Thoracic aorta (tissue), 2 donors: ENCODE results near the gene PLEKHG3. TPM values are rescaled to one million over a fixed set of nuclear protein-coding genes. Genes with fewer than 3 reads are reported as not detected.

ENCODE experiments used
- ATAC-seq: fragments of 150-250 bp; one replicate; pipeline ENCODE4 v1.8.0; 2017; ENCODE audit warnings: low read depth; ENCODE audit not compliant: insufficient number of reproducible peaks, low FRiP score
- DNase-seq: peaks from one replicate; pipeline ENCODE4 v3.0.0-alpha.2; 2020; ENCODE audit warnings: low spot score
- H3K27ac ChIP-seq, 2 donors: fragments of 200-600 bp; sonication (generic); 1 replicate in 1 of 2; 2 replicates in 1 of 2; pipeline ENCODE4 v1.5.1; 2016; ENCODE audit warnings: mild to moderate bottlenecking in 2 of 2, moderate library complexity in 2 of 2
- H3K27me3 ChIP-seq: fragments of 200-600 bp; sonication (generic); replicated peaks from 2 replicates; pipeline ENCODE4 v1.6.0; 2016; ENCODE audit warnings: mild to moderate bottlenecking; ENCODE audit not compliant: insufficient read depth
- H3K36me3 ChIP-seq: fragments of 200-600 bp; sonication (generic); one replicate; pipeline ENCODE4 v1.5.1; 2016
- H3K4me1 ChIP-seq, 2 donors: fragments of 200-600 bp; sonication (generic); 1 replicate in 1 of 2; 2 replicates in 1 of 2; pipeline versions ENCODE4 v1.5.1 to v1.6.0; 2016; ENCODE audit warnings: low read depth in 2 of 2, mild to moderate bottlenecking in 1 of 2; ENCODE audit not compliant: control insufficient read depth in 1 of 2
- H3K4me3 ChIP-seq: fragments of 200-600 bp; sonication (generic); 2 replicates; pipeline ENCODE4 v1.5.1; 2016; ENCODE audit warnings: mild to moderate bottlenecking
- H3K9me3 ChIP-seq: fragments of 200-600 bp; sonication (generic); 2 replicates; pipeline ENCODE4 v1.5.1; 2016
- total RNA-seq, 2 donors: library from RNA; depleted of rRNA; stranded (reverse); fragments of >200 nt; gene quantifications; one replicate each; pipeline versions ENCODE4 v1.1.0 to v1.2.3, GENCODE V29; 2016
- TF ChIP-seq, protein P1 (sequence below): fragments of 200-600 bp; sonication (generic); IDR thresholded peaks from one replicate; pipeline ENCODE4 v1.5.1; 2019; ENCODE audit warnings: antibody characterized with exemption

The PLEKHG3 gene
- total RNA-seq, 2 donors from 2014 or later: 63.2 to 71.5 TPM

DNA sequence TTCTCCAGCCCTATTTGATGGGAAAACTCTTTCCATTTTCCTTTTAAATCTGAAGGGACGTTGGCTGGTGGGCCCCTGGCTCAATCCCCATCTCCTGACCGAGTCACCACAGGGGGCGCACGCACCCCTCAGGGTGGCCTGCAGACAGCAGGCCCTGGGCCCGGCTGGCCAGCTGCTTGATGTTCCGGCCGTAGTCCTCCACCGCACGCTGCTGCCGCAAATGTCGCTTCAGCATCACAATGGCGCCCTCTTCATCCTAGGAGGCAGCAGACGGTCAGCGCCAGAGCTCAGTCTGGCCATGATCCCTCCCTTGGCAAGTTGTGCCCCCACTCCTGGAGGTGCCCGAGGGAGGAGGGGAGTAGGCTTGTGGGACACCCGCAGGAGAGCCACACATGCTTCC, 70.0 kb downstream of the PLEKHG3 start:
- Histone ChIP-seq H3K4me3 (no peak overlapping the region), H3K27me3 (no peaks in the 10 kb centered on the region), H3K9me3 (no peaks in the 10 kb centered on the region), H3K4me1 (no peaks in the 10 kb centered on the region), H3K27ac (no peak overlapping the region), H3K36me3 (no peaks in the 10 kb centered on the region)
- no peak for ATAC-seq
- TF ChIP-seq, protein P1, sequence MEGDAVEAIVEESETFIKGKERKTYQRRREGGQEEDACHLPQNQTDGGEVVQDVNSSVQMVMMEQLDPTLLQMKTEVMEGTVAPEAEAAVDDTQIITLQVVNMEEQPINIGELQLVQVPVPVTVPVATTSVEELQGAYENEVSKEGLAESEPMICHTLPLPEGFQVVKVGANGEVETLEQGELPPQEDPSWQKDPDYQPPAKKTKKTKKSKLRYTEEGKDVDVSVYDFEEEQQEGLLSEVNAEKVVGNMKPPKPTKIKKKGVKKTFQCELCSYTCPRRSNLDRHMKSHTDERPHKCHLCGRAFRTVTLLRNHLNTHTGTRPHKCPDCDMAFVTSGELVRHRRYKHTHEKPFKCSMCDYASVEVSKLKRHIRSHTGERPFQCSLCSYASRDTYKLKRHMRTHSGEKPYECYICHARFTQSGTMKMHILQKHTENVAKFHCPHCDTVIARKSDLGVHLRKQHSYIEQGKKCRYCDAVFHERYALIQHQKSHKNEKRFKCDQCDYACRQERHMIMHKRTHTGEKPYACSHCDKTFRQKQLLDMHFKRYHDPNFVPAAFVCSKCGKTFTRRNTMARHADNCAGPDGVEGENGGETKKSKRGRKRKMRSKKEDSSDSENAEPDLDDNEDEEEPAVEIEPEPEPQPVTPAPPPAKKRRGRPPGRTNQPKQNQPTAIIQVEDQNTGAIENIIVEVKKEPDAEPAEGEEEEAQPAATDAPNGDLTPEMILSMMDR: no peak
- DNase-seq: no peak

DNA sequence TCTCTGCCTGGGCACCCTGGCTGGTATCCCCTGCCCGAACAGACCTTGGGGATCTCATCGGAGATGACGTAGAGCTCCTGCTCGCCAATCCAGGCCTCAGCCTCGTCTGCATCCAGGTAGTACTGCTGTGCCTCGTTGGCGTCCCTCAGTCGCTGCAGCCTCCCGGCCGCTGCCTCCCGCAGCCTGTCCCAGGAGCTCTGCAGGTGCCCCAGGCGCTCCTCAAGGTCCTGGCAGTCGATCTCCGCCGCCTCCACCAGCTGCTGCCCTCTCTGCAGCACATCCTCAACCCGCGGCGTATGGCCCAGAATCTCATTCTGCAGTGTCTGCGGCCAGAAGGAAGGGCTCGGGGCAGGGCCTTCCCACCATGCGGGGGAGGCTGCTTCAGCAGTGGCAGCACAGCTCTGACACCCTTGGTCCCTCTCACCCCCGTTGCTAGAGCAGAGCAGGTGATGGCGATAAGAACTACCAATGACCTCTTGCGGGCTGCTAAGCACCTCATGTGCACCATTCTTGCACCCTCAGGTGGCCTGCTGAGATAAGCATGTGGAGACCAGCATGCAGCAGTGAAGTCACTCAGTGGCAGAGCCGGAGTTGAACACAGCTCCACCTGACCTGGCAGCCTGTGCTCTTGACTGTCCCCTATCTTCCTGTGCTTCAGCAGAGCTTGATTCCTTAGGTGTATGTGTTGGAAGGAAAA, 71.0 kb downstream of the PLEKHG3 start:
- TF ChIP-seq, protein P1: no peak
- Histone ChIP-seq H3K9me3 (no peaks in the 10 kb centered on the region), H3K4me1 (no peaks in the 10 kb centered on the region), H3K36me3 (no peaks in the 10 kb centered on the region), H3K4me3 (no peak overlapping the region), H3K27me3 (no peaks in the 10 kb centered on the region), H3K27ac (no peak overlapping the region)
- ATAC-seq: no peak
- no peak for DNase-seq

DNA sequence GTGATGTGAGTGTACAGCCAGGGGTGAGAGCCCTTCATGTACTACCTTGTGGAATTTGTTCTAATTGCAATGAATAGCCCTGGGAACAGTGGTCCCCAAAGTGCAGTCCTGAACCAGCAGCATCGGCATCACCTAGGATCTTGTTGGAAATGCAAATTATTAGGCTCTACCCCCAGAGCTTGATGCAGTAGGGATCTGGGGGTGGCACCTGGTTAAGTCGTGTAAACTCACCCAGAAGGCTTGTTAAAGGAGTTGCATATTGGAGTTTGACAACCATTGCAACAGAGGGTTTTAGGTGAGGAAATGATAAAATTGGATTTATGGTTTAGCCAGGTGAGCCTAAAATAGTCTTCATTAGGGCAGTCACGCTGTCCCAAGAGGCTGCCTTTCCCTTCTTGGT, 73.2 kb downstream of the PLEKHG3 start:
- no peak for ATAC-seq

DNA sequence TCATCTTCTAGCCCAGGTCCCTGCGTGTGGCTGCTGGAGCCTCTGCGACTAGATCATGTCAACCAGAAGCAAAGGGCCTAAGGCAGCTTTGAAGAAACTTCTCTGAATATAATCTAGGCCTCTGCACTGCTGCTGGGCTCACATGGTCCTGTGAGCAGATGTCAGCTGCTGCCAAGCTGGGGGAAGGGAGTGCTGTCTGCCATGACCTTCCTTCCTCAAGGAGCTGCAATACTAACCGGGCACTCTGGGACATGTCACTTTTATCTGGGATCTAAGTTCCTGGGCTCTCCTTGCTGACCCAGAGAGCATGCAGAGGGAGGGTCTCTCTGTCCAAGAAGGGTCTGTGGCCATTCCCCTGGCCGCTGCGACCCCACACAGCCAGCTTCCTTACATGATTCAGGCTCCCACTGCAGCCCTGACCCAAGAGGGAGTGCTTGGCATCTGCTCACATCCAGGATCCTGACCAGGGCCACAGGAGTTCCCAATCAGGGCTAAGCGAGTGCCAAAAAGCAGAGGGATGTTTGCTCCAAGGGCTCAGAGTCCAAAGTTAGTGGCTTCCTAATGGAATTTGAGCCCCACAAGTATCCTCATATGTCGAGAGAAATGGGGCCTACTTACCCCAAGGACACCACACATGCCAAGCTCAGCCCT, 74.0 kb downstream of the PLEKHG3 start:
- TF ChIP-seq, protein P1: no peak
- H3K27ac ChIP-seq: no peak overlapping the region
- no peak for DNase-seq
- ATAC-seq: no peak
- no peaks in the 10 kb centered on the region for H3K36me3 ChIP-seq
- H3K4me1 ChIP-seq: no peaks in the 10 kb centered on the region
- H3K27me3 ChIP-seq: no peaks in the 10 kb centered on the region
- H3K9me3 ChIP-seq: no peaks in the 10 kb centered on the region
- H3K4me3 ChIP-seq: no peak overlapping the region

More for the DNA sequence above, 73.2 kb downstream of the PLEKHG3 start:
- H3K36me3 ChIP-seq: no peaks in the 10 kb centered on the region
- H3K9me3 ChIP-seq: no peaks in the 10 kb centered on the region
- no peak overlapping the region for H3K27ac ChIP-seq
- TF ChIP-seq, protein P1: no peak
- H3K4me3 ChIP-seq: no peak overlapping the region
- H3K4me1 ChIP-seq: no peaks in the 10 kb centered on the region
- H3K27me3 ChIP-seq: no peaks in the 10 kb centered on the region
- DNase-seq: no peak

DNA sequence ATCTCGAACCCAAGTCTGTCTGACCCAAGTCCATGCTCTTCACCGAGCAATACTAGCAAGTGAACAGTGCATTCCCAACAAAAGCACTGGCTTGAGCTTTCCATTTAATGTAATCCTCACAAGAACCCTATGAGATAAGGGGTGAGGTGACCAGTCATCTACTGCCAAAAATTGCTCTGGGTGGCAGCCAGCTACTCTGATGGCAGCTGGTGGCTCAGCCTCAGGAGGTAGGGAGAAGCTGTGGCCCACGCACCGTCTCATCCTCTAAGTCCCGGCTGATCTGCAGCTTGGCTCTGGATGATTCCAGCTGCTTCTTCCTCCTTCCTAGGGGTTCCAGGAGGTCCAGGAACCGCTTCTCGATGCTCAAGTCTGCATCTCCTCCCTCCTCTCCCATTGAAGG, 75.2 kb downstream of the PLEKHG3 start:
- TF ChIP-seq, protein P1: no peak

More for the DNA sequence above, 75.2 kb downstream of the PLEKHG3 start:
- Histone ChIP-seq H3K36me3 (no peaks in the 10 kb centered on the region), H3K4me1 (no peaks in the 10 kb centered on the region), H3K9me3 (no peaks in the 10 kb centered on the region), H3K4me3 (no peak overlapping the region), H3K27ac (no peak overlapping the region), H3K27me3 (no peaks in the 10 kb centered on the region)
- ATAC-seq (no peak), DNase-seq (no peak)
